Epithelial cell of esophagus (primary cell): ENCODE results near the gene TENM4.

Source experiments
- DNase-seq: peaks from one replicate; pipeline ENCODE4 v3.0.0; 2010; ENCODE audit warnings: low read depth
- H3K4me3 ChIP-seq: 2 replicates; pipeline ENCODE4 v1.5.1; 2011; ENCODE audit warnings: mild to moderate bottlenecking, low read length, control low read depth
- TF ChIP-seq, protein P1 (sequence below): IDR thresholded peaks from 2 replicates; pipeline ENCODE4 v1.5.1; 2011; ENCODE audit warnings: low read depth, mild to moderate bottlenecking, low read length, control low read depth, inconsistent platforms; ENCODE audit not compliant: insufficient read depth; ENCODE audit errors: missing control alignments

The TENM4 gene

DNA sequence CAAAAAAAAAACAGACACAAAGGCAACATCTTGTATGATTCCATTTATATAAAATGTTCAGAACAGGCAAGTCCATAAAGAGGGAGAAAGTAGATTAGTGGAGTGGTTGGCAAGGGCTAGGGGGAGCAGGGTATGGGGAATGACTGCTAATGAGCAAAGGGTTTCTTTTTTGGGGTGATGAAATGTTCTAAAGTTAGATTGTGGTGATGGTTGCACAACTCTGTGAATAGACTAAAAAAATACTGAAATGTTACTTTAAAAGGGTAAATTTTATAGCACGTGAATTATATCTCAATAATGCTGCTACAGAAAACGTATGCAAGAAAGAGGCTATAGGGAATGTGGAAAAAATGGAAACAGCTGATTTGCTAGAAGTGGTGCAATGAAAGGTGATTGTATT lies 155.1 kb downstream of the TENM4 start:
- TF ChIP-seq, protein P1, sequence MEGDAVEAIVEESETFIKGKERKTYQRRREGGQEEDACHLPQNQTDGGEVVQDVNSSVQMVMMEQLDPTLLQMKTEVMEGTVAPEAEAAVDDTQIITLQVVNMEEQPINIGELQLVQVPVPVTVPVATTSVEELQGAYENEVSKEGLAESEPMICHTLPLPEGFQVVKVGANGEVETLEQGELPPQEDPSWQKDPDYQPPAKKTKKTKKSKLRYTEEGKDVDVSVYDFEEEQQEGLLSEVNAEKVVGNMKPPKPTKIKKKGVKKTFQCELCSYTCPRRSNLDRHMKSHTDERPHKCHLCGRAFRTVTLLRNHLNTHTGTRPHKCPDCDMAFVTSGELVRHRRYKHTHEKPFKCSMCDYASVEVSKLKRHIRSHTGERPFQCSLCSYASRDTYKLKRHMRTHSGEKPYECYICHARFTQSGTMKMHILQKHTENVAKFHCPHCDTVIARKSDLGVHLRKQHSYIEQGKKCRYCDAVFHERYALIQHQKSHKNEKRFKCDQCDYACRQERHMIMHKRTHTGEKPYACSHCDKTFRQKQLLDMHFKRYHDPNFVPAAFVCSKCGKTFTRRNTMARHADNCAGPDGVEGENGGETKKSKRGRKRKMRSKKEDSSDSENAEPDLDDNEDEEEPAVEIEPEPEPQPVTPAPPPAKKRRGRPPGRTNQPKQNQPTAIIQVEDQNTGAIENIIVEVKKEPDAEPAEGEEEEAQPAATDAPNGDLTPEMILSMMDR, result no peak
- DNase-seq, result no peak
- H3K4me3 ChIP-seq, result no peak overlapping the region

DNA sequence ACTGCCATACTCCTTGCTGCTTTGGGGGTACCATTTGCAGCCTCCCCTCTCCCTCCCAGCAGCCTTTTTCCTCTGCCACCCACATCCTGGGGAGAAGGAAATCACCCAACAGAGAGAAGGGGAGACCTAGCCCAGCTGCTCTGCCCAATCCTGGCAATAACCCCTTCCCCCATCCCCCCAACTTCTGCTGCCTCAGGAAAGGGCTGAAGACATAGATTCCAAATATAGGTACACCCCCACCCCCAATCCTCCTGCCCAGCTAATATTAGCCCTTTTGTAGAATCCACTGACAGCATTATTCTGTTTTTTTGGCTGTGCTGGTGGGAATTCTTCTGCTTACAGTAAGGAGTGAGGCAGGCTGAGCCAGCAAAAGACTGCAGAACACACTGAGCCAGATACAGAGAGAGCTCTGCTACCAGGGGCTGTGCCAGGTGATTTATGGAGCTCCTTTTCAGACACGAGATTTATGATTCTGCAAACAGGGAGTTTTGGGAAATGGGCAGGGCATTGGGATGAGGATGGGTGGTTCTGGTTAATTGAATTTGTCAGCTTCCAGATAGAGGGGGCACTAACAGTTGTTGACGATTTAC lies 164.0 kb downstream of the TENM4 start:
- TF ChIP-seq, protein P1, result no peak
- DNase-seq, result no peak
- H3K4me3 ChIP-seq, result no peak overlapping the region

- TF ChIP-seq, protein P1, result no peak
- H3K4me3 ChIP-seq, result no peak overlapping the region
- no peak for DNase-seq
These were observed 166.0 kb downstream of the TENM4 start for GRCh38 chr11:79274636-79275331.

GRCh38 chr11:79273781-79274180 lies 167.0 kb downstream of the TENM4 start:
- TF ChIP-seq, protein P1, result no peak
- no peak for DNase-seq
- H3K4me3 ChIP-seq, result no peak overlapping the region

DNA sequence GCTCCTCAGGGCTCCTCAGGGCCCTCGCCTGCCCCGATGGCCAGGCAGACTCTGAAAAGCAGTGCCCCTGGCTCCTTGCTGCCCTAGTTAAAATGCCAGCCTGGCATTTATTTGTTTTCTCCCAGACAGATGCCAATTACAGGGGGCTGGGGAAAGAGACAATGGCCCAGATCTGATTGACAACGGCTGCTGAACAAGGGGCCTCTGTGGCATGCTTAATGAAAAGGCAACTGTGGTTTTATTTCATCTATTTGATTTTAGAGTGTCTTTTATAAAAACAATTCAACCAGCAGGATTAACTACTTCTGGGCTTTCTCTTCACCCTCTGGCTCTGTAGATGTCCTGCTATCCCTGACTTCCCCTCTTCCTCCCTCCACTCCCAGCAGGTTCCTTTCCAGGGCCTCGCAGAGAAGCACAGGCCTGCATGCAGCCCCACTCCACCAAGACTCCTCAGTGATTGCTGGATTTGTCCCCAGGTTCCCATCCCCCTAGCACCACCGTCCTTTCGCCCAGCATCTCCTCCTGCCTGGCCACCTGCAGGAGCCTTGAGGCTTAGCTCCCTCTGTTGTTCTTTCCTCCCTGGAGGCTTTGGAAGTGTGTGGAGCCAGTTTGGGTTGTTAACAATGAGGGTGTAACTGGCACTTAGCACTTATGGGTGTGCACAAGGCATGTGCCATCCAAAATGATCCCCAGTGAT lies 171.1 kb downstream of the TENM4 start:
- no peak overlapping the region for H3K4me3 ChIP-seq
- TF ChIP-seq, protein P1, result no peak
- DNase-seq, result no peak

DNA sequence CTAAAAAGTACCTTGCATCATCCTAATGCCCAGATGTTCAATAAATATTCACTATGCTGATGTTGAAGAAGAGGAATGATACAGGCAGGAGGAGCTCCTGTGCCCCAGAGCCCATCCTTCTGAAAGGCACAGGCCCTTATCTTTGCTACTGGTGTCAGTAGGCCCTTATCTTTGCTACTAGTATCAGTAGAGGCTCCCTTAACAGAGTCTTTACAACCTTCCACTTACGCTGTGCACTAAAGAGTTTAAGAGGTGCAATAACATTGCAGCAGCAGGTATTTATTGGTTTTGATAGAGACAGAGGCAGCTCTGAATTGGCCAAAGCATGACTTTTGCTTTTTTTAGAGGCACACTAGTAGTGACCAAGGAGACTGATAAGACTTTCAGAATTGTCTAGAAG lies 174.4 kb downstream of the TENM4 start:
- DNase-seq, result no peak
- no peak overlapping the region for H3K4me3 ChIP-seq
- TF ChIP-seq, protein P1, result no peak

GRCh38 chr11:79265756-79266322 lies 175.0 kb downstream of the TENM4 start:
- DNase-seq, result no peak
- TF ChIP-seq, protein P1, result no peak
- no peak overlapping the region for H3K4me3 ChIP-seq
